HG02884 (cell line): ENCODE measurements around the gene BCL10.
"Not testable (repeated sequence)": the region's sequence is repeated elsewhere in the genome, so short reads cannot be mapped to it uniquely, and the experiment has no call there.

Experiments
- ATAC-seq: cut with Tn5 transposase; IDR thresholded peaks from one replicate; pipeline ENCODE4 v1.9.1; 2021; ENCODE audit warnings: mild to moderate bottlenecking, moderate library complexity; ENCODE audit not compliant: unreplicated experiment

The BCL10 gene

DNA sequence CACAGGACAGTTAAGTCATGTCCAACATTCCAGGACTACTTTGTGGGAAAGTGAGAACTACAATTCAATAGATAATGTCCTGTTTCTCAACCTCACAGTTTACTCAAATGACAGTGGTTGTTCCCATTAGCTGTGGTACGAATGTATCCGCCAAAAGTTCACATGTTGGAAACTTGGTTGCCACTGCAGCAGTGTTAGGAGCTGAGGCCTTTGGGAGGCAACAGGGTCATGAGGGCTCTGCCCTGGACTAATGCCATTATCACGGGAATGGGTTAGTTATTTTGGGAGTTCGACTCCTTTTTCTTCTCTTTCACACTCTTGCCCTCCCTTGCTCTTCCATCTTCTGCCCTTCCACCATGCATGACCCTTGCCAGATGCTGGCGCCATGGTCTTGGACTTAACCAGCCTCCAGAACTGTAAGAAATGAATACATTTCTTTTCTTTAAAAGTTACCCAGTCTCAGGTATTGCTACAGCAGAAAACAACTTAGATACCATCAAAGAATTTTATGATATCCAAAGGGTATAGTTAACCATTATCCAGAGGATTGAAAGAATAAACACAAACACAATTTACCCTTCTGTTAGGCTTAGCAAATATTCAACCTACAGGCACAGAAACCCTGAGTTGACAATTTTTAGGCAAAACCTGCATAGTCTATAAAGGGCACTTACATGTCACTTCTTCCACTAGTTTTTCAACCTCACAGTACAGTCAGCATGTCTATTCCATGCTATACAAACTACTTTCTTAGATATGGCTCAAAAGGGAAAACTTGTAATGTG lies 7.4 kb downstream of the BCL10 start:
- ATAC-seq, result no peak

DNA sequence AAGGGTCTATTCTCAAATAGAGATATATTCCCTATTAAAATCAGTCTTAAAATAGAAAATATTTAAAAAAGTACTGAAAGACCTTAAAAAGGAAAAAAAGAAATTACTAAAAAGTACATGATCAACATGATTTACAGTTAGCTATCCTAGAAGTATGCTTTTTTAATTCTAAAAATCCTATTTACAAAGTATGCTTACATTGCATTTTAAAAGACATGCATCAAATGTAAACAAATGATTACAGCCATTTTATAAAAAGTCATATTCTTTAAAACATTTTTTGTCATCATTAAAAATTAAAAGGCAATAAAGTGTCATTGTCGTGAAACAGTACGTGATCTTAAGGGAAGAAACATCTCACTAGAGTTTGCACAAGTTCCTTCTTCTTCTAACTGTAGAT lies 9.1 kb downstream of the BCL10 start:
- ATAC-seq, result no peak

DNA sequence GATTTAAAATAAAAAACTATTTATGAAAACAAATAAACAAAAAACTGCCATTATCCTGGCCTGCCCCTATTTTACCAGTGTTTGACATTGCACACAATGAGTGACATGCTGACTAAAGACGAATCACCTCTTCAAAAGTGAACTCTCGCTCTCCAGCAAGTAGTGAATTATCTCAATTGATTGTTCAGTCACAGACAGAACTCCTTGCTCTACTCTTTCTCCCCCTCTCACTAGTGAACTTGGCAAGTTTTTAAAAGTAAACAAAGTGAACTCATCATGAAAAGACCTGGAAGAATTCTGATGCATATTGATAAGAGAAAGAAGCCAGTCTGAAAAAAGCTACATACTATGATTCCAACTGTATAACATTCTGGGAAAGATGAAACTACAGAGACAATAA lies 12.3 kb downstream of the BCL10 start:
- no peak for ATAC-seq

DNA sequence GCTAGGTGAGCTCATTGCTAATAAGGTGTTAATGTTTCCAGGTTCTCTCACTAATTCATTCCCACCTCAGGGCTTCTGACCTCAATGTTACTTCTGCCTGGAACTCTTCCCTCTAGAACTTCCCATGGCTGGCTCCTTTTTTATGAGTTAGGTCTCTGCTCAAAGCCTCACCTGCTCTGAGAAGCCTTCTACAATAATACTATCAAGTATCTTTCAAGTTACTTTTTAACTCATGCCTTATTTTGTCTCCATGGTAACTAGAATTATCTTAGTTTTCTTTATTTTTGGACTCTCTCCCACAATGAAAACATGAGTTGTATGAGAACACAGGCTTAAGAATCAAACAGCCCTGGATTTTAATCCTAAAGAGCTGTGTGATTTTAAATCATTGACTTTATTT lies 13.4 kb downstream of the BCL10 start:
- no peak for ATAC-seq

DNA sequence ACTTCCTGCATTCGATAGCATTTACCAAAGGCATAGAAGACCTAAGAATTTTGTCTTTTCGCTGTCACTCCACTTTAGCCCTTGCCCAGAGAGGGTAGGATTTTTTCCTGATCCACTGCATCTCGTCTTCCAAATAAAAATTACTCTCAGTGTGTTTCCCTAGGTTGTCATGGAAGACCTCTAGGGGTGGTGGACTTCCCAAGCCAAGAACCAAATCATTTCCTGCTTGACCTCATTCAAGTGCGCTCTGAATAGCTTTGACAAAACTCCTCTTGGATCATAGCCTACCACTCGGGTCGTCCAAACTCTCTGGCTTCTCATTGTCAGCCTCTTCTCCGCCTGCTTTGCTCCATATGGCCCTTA lies 16.5 kb downstream of the BCL10 start:
- ATAC-seq, result no peak

DNA sequence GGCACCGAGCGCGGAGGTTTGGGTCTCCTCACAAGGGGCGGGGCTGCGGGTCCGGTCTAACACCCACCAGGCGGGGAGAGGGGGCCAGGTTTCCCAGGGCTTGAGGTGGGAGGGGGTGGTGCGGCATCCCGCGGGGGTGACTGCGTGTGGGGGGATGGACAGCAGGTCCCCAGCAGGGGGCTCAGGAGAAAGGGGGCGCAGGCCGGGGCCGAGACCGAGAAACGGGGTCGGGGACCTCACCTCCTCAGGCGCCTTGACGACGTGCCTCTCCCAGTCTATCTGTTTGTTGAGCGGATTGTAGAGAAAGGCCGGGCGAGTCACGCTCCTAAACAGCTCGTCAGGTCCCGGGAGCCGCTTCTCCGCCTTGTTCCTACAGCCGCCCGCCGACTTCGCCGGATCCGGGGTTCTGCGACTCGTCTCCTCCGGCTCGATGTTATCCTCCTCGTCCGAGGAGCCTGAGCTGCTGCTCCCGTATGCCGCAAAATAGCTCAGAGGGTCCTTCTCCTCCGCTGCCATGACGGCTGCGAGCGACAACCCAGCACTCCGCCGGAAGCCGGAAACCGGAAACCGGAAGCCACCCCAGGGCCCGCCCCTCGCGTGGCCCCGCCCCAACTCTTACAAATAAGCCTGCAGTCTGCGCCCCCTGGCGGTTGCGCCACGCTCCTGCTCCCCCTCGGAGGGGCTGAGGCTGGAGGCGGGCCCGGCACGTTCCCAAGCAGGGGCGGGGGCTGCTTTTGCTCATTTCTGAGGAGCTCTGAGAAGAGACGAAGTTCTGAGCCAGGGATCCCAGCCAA lies 17.1 kb downstream of the BCL10 start, which contains the start of gene C1orf52:
Gene C1orf52 (minus strand): TSS at position 545 of the 794 bp plus-strand sequence. CDS start 29 bp downstream, at position 516.
- peak; percentile 96 for ATAC-seq

DNA sequence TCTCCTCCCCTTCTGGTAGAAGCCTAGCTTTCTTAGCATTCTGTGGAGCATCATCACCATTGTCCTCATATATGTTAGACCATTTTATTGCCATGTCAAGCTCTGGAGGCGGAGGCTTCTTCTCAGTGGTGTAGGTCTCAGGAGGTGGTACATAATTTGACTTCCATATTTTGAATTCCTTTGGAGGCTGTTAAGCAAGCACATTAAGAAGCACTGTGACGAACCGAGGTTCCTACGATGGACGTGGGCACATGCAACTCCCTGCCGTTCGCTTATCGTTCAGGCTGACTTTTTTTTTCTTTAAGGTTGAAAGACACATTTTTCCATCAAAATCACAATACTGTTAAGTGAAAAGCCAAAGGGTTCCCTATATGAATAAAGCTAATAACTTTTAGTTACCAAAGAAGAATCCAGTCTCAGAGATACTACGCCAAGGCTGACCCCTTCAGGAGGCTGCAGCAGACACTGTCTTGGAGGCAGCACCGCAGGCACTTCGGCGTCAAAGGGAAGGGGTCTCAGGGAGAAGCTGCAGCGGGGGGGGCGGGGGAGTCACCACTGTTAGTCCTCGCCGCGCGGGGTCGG lies 17.8 kb downstream of the BCL10 start:
- no peak for ATAC-seq

DNA sequence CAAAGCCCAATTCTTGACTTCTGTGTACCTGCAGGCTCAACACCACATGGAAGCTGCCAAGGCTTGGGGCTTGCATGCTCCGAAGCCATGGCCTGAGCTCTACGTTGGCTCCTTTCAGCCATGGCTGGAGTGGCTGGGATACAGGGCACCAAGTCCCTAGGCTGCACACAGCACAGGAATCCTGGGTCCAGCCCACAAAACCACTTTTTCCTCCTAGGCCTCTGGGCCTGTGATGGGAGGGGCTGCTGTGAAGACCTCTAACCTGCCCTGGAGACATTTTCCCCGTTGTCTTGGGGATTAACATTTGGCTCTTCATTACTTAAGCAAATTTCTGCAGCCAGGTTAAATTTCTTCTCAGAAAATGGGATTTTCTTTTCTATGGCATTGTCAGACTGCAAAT lies 27.4 kb downstream of the BCL10 start:
- not testable (repeated sequence) for ATAC-seq

DNA sequence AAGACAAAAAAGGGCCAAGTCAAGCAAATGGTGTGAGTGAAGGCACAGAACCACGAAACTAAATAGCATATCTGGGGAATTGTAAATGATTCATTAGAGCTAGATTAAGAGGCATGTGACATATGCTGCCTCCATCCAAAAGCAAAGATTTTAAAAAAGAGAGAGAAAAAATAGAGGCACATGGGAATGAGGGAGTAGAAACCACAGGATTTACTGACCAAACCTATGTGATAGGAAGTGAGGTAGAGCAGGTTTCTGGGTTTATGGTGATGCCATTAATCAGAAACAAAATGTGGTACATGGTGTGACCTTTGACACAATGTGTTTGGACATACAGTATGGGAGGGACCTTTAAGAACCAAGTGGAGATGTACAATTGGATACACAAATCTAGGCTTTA lies 30.5 kb downstream of the BCL10 start:
- no peak for ATAC-seq

DNA sequence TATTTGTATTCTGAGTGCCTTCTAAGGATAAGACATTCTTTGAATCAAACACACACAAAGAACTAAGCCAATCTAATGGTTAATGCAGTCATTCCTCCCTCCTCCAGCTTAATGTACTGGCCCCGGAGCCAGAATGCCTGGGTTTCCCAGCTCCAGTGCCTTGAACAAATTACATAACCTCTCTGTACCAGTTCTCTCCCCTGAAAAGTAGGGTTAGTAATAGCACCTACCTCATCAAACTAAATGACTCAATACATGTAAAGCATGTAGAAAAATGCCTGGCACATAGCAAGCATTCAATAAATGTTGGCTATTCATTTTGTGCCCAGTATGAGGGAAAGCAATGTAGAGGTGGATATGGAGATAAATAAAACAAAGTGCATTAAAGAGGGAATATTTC lies 31.0 kb downstream of the BCL10 start:
- ATAC-seq, result no peak

DNA sequence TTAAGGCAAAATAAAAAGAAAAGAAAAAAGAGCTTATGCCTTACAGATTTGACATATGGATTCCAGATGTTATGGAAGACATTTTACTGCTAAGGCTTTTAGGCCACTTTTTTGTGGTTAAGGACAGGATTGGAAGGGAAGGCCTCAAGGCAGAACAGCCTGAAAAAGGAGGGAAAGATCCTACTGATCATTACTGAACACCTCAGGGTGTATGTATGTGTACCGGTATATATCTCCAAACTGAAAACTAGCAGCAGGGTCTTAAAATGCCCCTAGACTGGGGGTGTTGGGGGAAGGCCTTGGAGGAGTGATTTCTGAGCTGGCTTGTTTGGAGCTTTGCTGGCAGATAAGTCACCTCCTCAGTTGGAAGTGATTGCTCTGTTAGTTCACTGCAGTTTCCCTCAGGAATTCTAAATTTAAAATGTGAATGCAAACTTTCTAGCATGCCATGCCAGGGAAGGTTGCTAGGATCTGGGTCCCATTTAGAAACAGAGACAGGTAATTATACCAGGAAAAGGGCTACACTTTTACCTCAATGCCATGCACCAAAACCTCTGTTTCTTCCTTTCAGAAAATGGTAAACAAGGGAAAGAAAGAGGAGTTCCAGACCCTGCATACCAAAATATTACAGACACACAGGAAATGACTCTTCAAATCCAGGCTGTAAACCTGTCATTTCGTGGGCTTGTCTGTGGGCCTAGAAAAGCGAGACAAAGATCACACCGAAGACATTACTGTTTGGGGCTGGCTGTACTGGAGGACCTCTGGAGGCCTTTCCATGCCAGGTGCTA lies 32.0 kb downstream of the BCL10 start:
- ATAC-seq, result no peak

DNA sequence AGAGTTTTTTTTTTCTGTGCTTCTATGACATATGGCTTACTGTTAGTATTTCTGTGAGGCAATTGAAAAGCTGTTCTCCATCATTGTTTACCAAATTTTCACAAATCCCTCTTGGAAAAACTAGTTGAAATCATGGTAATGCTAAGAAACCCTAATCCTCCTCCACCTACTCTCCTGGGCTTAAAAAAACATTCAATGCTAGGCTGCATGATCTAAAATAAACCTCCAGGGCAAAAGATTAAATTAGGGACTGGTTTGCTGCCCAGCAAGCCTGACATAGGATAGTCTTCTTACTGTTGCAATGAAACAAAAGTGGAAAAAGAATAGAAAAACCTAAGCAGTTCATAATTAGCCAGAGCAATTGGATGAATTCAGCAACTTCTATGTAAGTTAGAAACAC lies 33.1 kb downstream of the BCL10 start:
- ATAC-seq, result no peak

DNA sequence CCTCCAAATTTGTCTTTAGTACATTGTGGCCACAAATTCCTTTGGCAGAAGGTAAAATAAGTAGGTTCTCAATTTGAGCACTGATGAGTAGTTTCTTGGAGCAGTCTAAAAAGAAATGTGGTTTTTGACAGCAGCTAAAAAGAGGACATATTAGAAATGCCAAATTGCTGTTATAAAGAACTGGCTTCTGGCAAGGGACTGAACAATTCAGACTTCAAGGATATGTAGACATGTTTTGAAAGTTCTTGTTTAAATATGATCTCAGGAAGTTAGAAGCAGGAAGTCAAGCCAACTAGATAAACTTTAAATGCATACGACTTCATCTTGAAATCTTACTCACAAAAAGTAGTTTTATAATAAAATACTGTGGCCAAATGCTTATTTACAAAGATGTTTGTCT lies 35.8 kb downstream of the BCL10 start:
- no peak for ATAC-seq

DNA sequence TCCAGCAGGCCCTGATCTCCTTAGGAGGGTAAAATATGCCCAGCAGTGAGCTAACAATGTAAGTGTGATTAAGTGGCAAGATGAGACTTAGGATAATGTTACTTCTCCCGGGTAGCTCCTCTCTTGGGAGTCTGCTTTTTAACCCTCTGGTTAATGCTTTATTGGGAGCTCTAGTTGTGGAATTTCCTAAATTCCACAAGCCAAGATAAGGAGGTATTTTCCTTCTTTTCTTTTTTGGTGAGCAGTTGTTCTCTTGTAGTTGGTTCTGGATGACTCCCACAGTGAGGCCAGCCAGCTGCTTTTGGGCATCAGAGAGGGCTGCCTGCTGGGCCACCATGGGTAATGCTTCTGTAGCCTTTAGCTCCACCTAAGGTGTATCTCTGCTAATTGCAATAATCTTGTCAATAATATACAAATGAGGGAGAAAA lies 36.2 kb downstream of the BCL10 start:
- ATAC-seq, result peak; percentile 54

DNA sequence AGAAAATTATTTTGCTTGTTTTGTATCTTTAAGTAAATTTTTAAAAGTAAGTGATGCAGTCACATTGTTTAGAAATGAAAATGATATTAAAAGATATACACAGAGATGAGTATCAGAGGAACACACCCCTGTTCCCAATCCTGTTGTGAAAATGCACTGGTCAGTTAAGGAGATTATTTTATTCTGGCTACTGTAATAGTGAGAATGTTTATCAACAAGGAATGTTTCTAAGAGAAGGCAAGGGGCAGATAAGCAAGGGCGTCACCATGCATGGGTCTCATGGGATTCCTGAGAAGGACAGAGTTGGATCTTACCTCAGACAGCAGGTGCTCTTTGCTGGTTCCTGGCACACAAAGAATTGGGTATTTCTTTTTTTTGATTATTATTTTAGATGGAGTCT lies 38.8 kb downstream of the BCL10 start:
- no peak for ATAC-seq

DNA sequence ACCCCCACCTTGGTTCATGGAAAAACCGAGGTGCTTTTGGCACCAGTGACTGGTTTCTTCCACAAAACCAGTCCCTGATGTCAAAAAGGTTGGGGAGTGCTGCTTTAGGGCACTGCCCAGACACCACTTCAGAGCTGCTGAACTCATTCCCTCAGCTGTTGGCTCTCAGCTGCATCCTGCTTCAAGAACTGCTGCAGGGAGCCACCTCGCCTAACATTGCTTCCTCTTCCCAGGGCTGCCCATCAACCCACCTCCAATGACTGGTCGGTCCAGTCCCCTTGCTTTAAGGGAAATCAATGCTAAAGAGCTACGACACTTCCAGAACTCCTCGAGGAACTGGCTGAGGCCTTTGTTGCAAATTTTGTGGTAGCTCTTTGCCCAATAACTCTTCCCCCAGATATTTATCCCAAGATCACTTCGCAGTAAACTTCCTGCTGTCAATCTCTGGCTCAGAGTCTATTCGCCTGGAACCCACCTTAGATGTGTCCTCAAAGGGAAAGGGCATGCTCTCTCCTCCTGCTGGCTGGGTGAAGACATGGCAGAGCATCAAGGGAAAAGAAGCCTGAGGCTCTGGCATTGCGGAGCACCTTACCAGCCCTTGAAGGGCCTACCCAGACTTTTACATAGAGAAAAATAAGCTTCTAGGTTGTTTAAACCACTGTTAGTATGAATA lies 46.0 kb downstream of the BCL10 start:
- no peak for ATAC-seq

DNA sequence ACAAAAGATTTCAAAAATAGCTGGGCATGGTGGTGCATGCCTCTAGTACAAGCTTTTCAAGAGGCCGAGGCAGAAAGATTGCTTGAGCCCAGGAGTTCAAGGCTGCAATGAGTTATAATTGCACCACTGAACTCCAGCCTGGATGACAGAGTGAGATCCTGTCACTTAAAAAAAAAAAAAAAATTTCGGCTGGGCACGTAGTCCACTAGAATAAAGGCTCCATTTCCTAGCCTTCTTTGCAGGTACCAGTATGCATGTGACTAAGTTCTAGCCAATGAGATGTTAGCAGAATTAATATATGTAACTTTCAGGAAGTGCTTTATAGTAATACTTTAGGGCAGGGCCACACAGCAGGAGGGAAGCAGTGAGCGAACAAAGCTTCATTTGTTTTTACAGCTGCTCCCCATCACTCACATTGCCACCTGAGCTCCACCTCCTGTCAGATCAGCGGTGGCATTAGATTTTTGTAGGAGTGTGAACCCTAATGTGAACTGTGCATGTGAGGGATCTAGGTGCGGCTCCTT lies 46.8 kb downstream of the BCL10 start:
- ATAC-seq, result no peak

DNA sequence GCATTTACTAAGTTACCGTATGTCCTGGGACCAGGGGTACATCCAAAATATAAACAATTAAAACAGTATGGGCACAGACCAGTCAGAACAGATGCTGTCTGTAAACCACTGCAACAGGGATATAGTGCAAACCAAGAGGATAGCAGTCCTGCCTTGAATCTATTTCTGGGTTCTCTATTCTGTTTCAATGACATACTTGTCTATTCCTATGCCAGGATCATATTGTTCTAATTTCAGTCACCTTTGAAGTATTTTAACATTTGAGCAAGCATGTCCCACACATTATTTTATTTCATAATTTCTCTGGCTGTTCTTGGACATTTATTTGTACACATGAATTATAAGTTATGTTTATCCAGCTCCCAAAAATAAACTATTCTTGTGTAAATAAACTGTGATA lies 47.5 kb downstream of the BCL10 start:
- no peak for ATAC-seq

DNA sequence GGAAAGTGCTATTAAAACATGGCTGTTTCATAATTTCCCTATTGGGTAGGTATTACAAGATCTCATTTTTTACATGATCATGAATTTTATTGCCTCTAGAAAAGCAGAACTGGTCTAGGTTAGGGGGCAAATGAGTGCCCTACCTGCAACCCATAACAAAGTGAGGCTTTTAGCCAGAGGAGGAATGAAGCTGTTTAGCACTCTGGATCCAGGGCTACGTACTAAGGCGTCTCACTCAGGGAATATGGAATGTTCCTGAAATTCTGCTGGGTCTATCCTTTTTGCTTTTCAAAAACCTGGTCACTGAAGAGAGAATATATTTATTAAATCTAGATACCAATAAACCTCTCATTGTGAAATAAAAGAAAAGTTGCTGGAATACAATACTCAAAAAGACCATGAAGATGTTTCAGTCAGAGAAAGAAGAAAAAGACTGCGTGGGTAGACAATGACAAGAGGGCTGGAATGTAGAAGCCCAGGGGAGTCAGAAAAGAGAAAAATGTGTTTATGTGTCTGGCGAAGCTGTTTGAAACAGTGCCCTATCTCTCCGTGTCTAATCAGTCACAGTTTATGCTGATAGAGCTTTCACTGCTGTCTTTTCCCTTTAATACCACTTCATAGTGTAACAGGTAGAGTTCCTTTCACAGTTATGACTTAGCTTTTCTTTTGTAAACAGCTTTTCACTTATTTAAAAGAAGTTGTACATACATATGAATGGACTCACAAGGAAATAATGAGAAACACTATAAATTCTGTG lies 50.6 kb downstream of the BCL10 start:
- no peak for ATAC-seq
